ENCODE measurements around the gene PDE4B.

DNA sequence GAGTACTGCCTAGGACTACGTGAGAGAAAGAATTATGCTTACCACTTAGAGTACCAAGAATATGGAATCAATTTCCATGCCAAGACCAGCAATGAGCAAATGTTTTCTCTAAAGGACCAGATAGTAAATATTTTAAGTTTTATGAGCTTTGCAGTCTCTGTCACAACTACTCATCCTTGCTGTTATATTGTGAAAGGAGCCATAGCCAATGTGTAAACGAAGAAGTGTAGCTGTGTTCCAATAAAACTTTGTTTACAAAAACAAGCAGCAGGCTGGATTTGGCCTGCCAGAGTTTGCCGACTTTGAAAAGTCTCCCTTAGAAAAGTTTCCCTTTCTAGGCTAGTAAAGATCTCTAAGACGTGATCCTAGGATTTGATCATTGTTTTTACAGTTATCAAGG is 128.8 kb downstream of the PDE4B start:
- TF ChIP-seq POLR2AphosphoS5 (IDR thresholded peaks at IDR 0.05): no peak
- TF ChIP-seq, protein P1, sequence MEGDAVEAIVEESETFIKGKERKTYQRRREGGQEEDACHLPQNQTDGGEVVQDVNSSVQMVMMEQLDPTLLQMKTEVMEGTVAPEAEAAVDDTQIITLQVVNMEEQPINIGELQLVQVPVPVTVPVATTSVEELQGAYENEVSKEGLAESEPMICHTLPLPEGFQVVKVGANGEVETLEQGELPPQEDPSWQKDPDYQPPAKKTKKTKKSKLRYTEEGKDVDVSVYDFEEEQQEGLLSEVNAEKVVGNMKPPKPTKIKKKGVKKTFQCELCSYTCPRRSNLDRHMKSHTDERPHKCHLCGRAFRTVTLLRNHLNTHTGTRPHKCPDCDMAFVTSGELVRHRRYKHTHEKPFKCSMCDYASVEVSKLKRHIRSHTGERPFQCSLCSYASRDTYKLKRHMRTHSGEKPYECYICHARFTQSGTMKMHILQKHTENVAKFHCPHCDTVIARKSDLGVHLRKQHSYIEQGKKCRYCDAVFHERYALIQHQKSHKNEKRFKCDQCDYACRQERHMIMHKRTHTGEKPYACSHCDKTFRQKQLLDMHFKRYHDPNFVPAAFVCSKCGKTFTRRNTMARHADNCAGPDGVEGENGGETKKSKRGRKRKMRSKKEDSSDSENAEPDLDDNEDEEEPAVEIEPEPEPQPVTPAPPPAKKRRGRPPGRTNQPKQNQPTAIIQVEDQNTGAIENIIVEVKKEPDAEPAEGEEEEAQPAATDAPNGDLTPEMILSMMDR (IDR thresholded peaks at IDR 0.05): no peak

Measured in sigmoid colon (tissue), 4 donors.